Raji (cell line): ENCODE measurements around the gene FHOD3.

Experiments used
- POLR2A ChIP-seq: IDR thresholded peaks from 2 replicates; pipeline ENCODE4 v1.6.1; 2011; ENCODE audit warnings: low read depth, low read length, control low read depth; ENCODE audit not compliant: insufficient read depth

The FHOD3 gene

GRCh38 chr18:36655074-36655473 lies 357.6 kb downstream of the FHOD3 start:
- TF ChIP-seq POLR2A = no peak

- no peak for TF ChIP-seq POLR2A
These were observed 358.4 kb downstream of the FHOD3 start for GRCh38 chr18:36655930-36656329.

- TF ChIP-seq POLR2A = no peak
These were observed 361.1 kb downstream of the FHOD3 start for GRCh38 chr18:36658611-36659010.

GRCh38 chr18:36660311-36660710 lies 362.8 kb downstream of the FHOD3 start:
- no peak for TF ChIP-seq POLR2A

GRCh38 chr18:36661999-36662398 lies 364.5 kb downstream of the FHOD3 start:
- no peak for TF ChIP-seq POLR2A

GRCh38 chr18:36663312-36663711 lies 365.8 kb downstream of the FHOD3 start:
- no peak for TF ChIP-seq POLR2A

GRCh38 chr18:36665952-36666351 lies 368.4 kb downstream of the FHOD3 start:
- no peak for TF ChIP-seq POLR2A

GRCh38 chr18:36667811-36668210 lies 370.3 kb downstream of the FHOD3 start:
- TF ChIP-seq POLR2A = no peak

GRCh38 chr18:36668349-36668748 lies 370.8 kb downstream of the FHOD3 start:
- TF ChIP-seq POLR2A = no peak

- no peak for TF ChIP-seq POLR2A
These were observed 375.2 kb downstream of the FHOD3 start for GRCh38 chr18:36672437-36673344.

GRCh38 chr18:36673452-36673851 lies 375.9 kb downstream of the FHOD3 start:
- no peak for TF ChIP-seq POLR2A

GRCh38 chr18:36675076-36675475 lies 377.6 kb downstream of the FHOD3 start:
- TF ChIP-seq POLR2A = no peak

- TF ChIP-seq POLR2A = no peak
These were observed 378.0 kb downstream of the FHOD3 start for GRCh38 chr18:36675542-36675941.

GRCh38 chr18:36676629-36677028 lies 379.1 kb downstream of the FHOD3 start:
- TF ChIP-seq POLR2A = no peak

- no peak for TF ChIP-seq POLR2A
These were observed 382.5 kb downstream of the FHOD3 start for GRCh38 chr18:36680042-36680441.

- TF ChIP-seq POLR2A = no peak
These were observed 388.1 kb downstream of the FHOD3 start for GRCh38 chr18:36685580-36685979.
